ENCODE results near the gene PHIP. TPM values are rescaled to one million over a fixed set of nuclear protein-coding genes. Genes with fewer than 3 reads are reported as not detected.
A peak's percentile ranks its signal among the peaks of the same experiment; 100 is the strongest.

PHIP gene
- 10 to 100 TPM; 17.1 to 38.5 (median 25.7) TPM for total RNA-seq

- Histone ChIP-seq H3K9me3 (no peaks in the 10 kb centered on the region), H3K27ac (peak within 1 kb of the TSS; percentile 99), H3K36me3 (no peaks in the 10 kb centered on the region), H3K4me3 (peak within 1 kb of the TSS; percentile 87), H3K27me3 (no peaks in the 10 kb centered on the region), H3K4me1 (peaks cover 38% of the 10 kb centered on the region)
- TF ChIP-seq POLR2A (IDR thresholded peaks at IDR 0.05) (peak; percentile 29 to 36), EP300 (IDR thresholded peaks at IDR 0.05) (no peak), POLR2AphosphoS5 (IDR thresholded peaks at IDR 0.05) (peak; percentile 2 to 79 (median 47))
- WGBS = under 1% methylated on average over 32 of the region's 73 CpGs
- DNase-seq (ENCODE audit: low spot score in 2 of 2) = peak; percentile 95 to 97
Observed at GRCh38 chr6:79078075-79078969, at the start of gene PHIP. Gene PHIP, minus strand, starts transcription at chr6:79078254. Its CDS starts 186 bp downstream, at chr6:79078068.

GRCh38 chr6:79127660-79128059 lies 49.6 kb upstream of the PHIP start:
- Histone ChIP-seq H3K27me3 (no peaks in the 10 kb centered on the region), H3K36me3 (no peaks in the 10 kb centered on the region), H3K9me3 (no peaks in the 10 kb centered on the region), H3K27ac (no peak overlapping the region), H3K4me3 (no peak overlapping the region), H3K4me1 (no peaks in the 10 kb centered on the region)
- no peak for DNase-seq (ENCODE audit: low spot score in 2 of 2)
- TF ChIP-seq CTCF (IDR thresholded peaks at IDR 0.05) = no peak

- H3K36me3 ChIP-seq = no peaks in the 10 kb centered on the region
- 79% methylated on average over 1 of the region's 1 CpG for WGBS
- no peak overlapping the region for H3K27ac ChIP-seq
- no peak for TF ChIP-seq EP300 (IDR thresholded peaks at IDR 0.05)
- TF ChIP-seq CTCF (IDR thresholded peaks at IDR 0.05) = no peak
- TF ChIP-seq POLR2AphosphoS5 (IDR thresholded peaks at IDR 0.05) = no peak
- no peak for TF ChIP-seq POLR2A (IDR thresholded peaks at IDR 0.05)
- H3K9me3 ChIP-seq = no peaks in the 10 kb centered on the region
- no peak overlapping the region for H3K4me3 ChIP-seq
- no peaks in the 10 kb centered on the region for H3K4me1 ChIP-seq
- no peak for DNase-seq (ENCODE audit: low spot score in 2 of 2)
- H3K27me3 ChIP-seq = no peaks in the 10 kb centered on the region
Observed at GRCh38 chr6:79119217-79119616, 41.2 kb upstream of the PHIP start.

- Histone ChIP-seq H3K4me1 (no peaks in the 10 kb centered on the region), H3K9me3 (no peaks in the 10 kb centered on the region), H3K4me3 (no peak overlapping the region), H3K27ac (no peak overlapping the region), H3K36me3 (no peaks in the 10 kb centered on the region), H3K27me3 (no peaks in the 10 kb centered on the region)
- 93% methylated on average over 2 of the region's 2 CpGs for WGBS
- DNase-seq (ENCODE audit: low spot score in 2 of 2) = no peak
- TF ChIP-seq POLR2A (IDR thresholded peaks at IDR 0.05) (no peak), POLR2AphosphoS5 (IDR thresholded peaks at IDR 0.05) (no peak), EP300 (IDR thresholded peaks at IDR 0.05) (no peak), CTCF (IDR thresholded peaks at IDR 0.05) (no peak)
Observed at GRCh38 chr6:79117752-79118151, 39.7 kb upstream of the PHIP start.

GRCh38 chr6:79115553-79116182 lies 37.6 kb upstream of the PHIP start:
- TF ChIP-seq POLR2A (IDR thresholded peaks at IDR 0.05) (no peak), EP300 (IDR thresholded peaks at IDR 0.05) (no peak), CTCF (IDR thresholded peaks at IDR 0.05) (no peak), POLR2AphosphoS5 (IDR thresholded peaks at IDR 0.05) (no peak)

More at GRCh38 chr6:79115553-79116182, 37.6 kb upstream of the PHIP start:
- H3K36me3 ChIP-seq = no peaks in the 10 kb centered on the region
- H3K9me3 ChIP-seq = no peaks in the 10 kb centered on the region
- no peaks in the 10 kb centered on the region for H3K27me3 ChIP-seq
- no peak overlapping the region for H3K4me3 ChIP-seq
- no peak for DNase-seq (ENCODE audit: low spot score in 2 of 2)
- 51% methylated on average over 2 of the region's 2 CpGs for WGBS
- no peak overlapping the region for H3K27ac ChIP-seq
- no peaks in the 10 kb centered on the region for H3K4me1 ChIP-seq

Measured in suprapubic skin (tissue), 4 donors.